Measurements from ENCODE around the gene S100A8.

- TF ChIP-seq EP300 (IDR thresholded peaks at IDR 0.05) = no peak
- TF ChIP-seq, protein P1, sequence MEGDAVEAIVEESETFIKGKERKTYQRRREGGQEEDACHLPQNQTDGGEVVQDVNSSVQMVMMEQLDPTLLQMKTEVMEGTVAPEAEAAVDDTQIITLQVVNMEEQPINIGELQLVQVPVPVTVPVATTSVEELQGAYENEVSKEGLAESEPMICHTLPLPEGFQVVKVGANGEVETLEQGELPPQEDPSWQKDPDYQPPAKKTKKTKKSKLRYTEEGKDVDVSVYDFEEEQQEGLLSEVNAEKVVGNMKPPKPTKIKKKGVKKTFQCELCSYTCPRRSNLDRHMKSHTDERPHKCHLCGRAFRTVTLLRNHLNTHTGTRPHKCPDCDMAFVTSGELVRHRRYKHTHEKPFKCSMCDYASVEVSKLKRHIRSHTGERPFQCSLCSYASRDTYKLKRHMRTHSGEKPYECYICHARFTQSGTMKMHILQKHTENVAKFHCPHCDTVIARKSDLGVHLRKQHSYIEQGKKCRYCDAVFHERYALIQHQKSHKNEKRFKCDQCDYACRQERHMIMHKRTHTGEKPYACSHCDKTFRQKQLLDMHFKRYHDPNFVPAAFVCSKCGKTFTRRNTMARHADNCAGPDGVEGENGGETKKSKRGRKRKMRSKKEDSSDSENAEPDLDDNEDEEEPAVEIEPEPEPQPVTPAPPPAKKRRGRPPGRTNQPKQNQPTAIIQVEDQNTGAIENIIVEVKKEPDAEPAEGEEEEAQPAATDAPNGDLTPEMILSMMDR (IDR thresholded peaks at IDR 0.05) = no peak
- no peak for TF ChIP-seq POLR2A (IDR thresholded peaks at IDR 0.05)
- no peak for TF ChIP-seq POLR2AphosphoS5 (IDR thresholded peaks at IDR 0.05)
These were observed 12.7 kb upstream of the S100A8 start for GRCh38 chr1:153403421-153404085.
